B cell (primary cell): ENCODE results near the gene SFXN3. TPM values are rescaled to one million over a fixed set of nuclear protein-coding genes. Genes with fewer than 3 reads are reported as not detected.

Experiments used
- ATAC-seq: fragments of 200-7000 bp; cut with Tn5 transposase; one replicate; pipeline ENCODE4 v1.10.0; 2021; ENCODE audit warnings: low read depth, mild to moderate bottlenecking, moderate number of reproducible peaks, moderate library complexity
- CTCF ChIA-PET: fragments of 350-600 bp; sonication (Branson Sonifier 250); formaldehyde crosslinking; loops from one replicate; lab custom pipeline; 2021; ENCODE audit warnings: antibody characterized with exemption, inconsistent platforms; lab: Charles Lee
- POLR2A ChIA-PET: fragments of 350-600 bp; sonication (Branson Sonifier 250); formaldehyde crosslinking; loops from one replicate; lab custom pipeline; 2021; ENCODE audit warnings: antibody characterized with exemption; lab: Charles Lee
- DNase-seq: peaks from one replicate; pipeline ENCODE4 v3.0.0; 2013
- H2AFZ ChIP-seq: 2 replicates; pipeline ENCODE4 v1.6.1; 2012; ENCODE audit warnings: mild to moderate bottlenecking, low read depth, low read length; ENCODE audit not compliant: insufficient read depth, poor library complexity, severe bottlenecking
- H3K27ac ChIP-seq, 2 donors: 1 replicate in 1 of 2; 2 replicates in 1 of 2; pipeline ENCODE4 v1.5.1; 2012 to 2013; ENCODE audit warnings: low read length in 2 of 2, mild to moderate bottlenecking in 2 of 2, moderate library complexity in 1 of 2
- H3K27me3 ChIP-seq, 4 experiments: fragments of 200-600 bp in 1 of 4; sonication (generic) in 1 of 4; replicated peaks in 1 of 4; 1 replicate in 2 of 4; 2 replicates in 2 of 4; pipeline versions ENCODE4 v1.6.1 to v1.7.0; 2013 to 2016; ENCODE audit warnings: low read length in 3 of 4, mild to moderate bottlenecking in 2 of 4, mixed read lengths in 1 of 4, moderate library complexity in 1 of 4; ENCODE audit not compliant: insufficient read depth in 4 of 4, control insufficient read depth in 3 of 4; ENCODE audit errors: control extremely low read depth in 1 of 4
- H3K36me3 ChIP-seq, 2 experiments: replicated peaks in 1 of 2; 1 replicate in 1 of 2; 2 replicates in 1 of 2; pipeline versions ENCODE4 v1.6.1 to v1.7.1; 2013; ENCODE audit warnings: low read length in 1 of 2; ENCODE audit not compliant: insufficient read depth in 2 of 2, control insufficient read depth in 1 of 2; ENCODE audit errors: control extremely low read depth in 1 of 2, extremely low read depth in 1 of 2
- H3K4me1 ChIP-seq, 2 donors: fragments of 200-600 bp in 1 of 2; sonication (generic) in 1 of 2; 1 replicate in 1 of 2; 2 replicates in 1 of 2; pipeline versions ENCODE4 v1.5.1 to v1.6.1; 2013 to 2017; ENCODE audit warnings: low read length in 2 of 2; ENCODE audit not compliant: control insufficient read depth in 2 of 2, insufficient read depth in 2 of 2
- H3K4me2 ChIP-seq: replicated peaks from 2 replicates; pipeline ENCODE3; 2012; ENCODE audit warnings: mild to moderate bottlenecking, low read depth, low read length; ENCODE audit not compliant: poor library complexity, severe bottlenecking
- H3K4me3 ChIP-seq, 5 experiments: fragments of 200-600 bp in 1 of 5; sonication (generic) in 1 of 5; 1 replicate in 3 of 5; 2 replicates in 2 of 5; pipeline versions ENCODE4 v1.5.1 to v1.7.0; 2011 to 2016; ENCODE audit warnings: low read length in 4 of 5, mild to moderate bottlenecking in 4 of 5, low read depth in 2 of 5, control low read depth in 1 of 5, moderate library complexity in 1 of 5; ENCODE audit not compliant: insufficient read depth in 1 of 5; ENCODE audit errors: control extremely low read depth in 1 of 5, extremely low read depth in 1 of 5
- H3K79me2 ChIP-seq: fragments of 200-600 bp; sonication (generic); one replicate; pipeline ENCODE4 v1.6.0; 2016; ENCODE audit warnings: low read length; ENCODE audit not compliant: control insufficient read depth, insufficient read depth
- H3K9ac ChIP-seq: fragments of 200-600 bp; sonication (generic); 2 replicates; pipeline ENCODE4 v1.6.1; 2017; ENCODE audit warnings: mild to moderate bottlenecking, low read length, moderate library complexity
- H3K9me3 ChIP-seq, 3 donors: one replicate each; pipeline versions ENCODE4 v1.6.1 to v1.7.1; 2013; ENCODE audit warnings: low read length in 2 of 3; ENCODE audit not compliant: control insufficient read depth in 2 of 3, insufficient read depth in 1 of 3; ENCODE audit errors: control extremely low read depth in 1 of 3
- H4K20me1 ChIP-seq: 2 replicates; pipeline ENCODE4 v1.6.0; 2012; ENCODE audit warnings: mild to moderate bottlenecking, low read length; ENCODE audit not compliant: insufficient read depth, control insufficient read depth, poor library complexity, severe bottlenecking
- H3K27ac Mint-ChIP-seq: one replicate; pipeline ENCODE4 v1.8.0; 2021; ENCODE audit warnings: mixed read lengths
- H3K27me3 Mint-ChIP-seq: one replicate; pipeline ENCODE4 v1.8.0; 2021; ENCODE audit warnings: mixed read lengths
- H3K4me1 Mint-ChIP-seq: one replicate; pipeline ENCODE4 v1.8.0; 2021; ENCODE audit warnings: mixed read lengths
- H3K4me3 Mint-ChIP-seq: one replicate; pipeline ENCODE4 v1.8.0; 2021; ENCODE audit warnings: mixed read lengths
- H3K9me3 Mint-ChIP-seq: one replicate; pipeline ENCODE4 v1.8.0; 2022; ENCODE audit warnings: mixed read lengths; ENCODE audit not compliant: insufficient read depth
- EZH2 ChIP-seq: IDR thresholded peaks from 2 replicates; pipeline ENCODE4 v1.6.1; 2012; ENCODE audit warnings: borderline replicate concordance, low read depth, mild to moderate bottlenecking, moderate library complexity, low read length; ENCODE audit not compliant: insufficient read depth, poor library complexity, severe bottlenecking
- WGBS: methylation state at CpG from one replicate; pipeline ENCODE4 v1.1.5; 2013; ENCODE audit warnings: missing lambda C conversion rate; ENCODE audit not compliant: insufficient coverage; 5-methylcytosine and 5-hydroxymethylcytosine counted together
- intact Hi-C: fragments of 100-400 bp; cut with micrococcal nuclease; formaldehyde crosslinking; loops from one replicate; pipeline ENCODE4 v1.10.0; 2022
- polyA plus RNA-seq: library from polyadenylated mRNA; depleted of rRNA; stranded (reverse); fragments of >200 nt; gene quantifications from 2 replicates; pipeline ENCODE4 v1.2.3, GENCODE V29; 2012
- total RNA-seq, 2 donors: library from RNA; stranded (reverse); fragments of 120-200 nt in 1 of 2; gene quantifications; 1 replicate in 1 of 2; 2 replicates in 1 of 2; pipeline versions ENCODE4 v1.2.3 to v1.2.4, GENCODE V29; 2013 to 2022
- TF ChIP-seq, protein P1 (sequence below): fragments of 200-600 bp; IDR thresholded peaks from one replicate; pipeline ENCODE4 v1.8.0; 2022; ENCODE audit warnings: antibody characterized with exemption, mild to moderate bottlenecking

The SFXN3 gene
- total and polyA plus RNA-seq, 2 donors (not counting 1 experiment from before 2014, with no cell fraction given): 44.2 to 51.7 TPM

DNA sequence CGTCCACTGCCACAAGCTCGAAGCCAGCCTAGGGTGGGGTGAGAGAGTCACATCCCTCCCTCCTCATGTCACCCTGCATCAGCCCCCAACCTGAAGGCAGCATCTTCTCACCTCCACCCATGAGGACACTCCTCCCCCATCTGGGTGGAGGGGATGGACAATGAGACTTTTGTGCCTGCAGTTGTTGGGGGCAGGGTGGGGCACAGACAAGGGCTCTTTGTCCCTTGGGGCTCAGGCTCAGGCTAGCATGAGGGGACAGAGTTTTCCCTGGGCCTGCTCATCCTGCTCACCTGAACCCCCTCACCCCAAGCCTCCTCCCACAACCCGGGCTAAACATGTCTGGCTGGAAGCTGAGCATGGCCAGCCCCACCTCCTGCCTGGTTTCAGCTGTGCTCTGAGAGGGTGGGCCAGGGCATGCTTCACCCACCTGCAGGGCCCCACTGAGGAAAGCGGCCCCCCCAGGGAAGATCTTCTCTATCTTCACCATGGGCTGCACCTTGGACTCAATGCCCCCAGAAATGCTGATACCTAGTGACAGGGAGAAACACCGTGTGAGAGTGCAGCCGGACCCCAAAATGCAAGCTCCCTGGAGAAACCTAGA, 22.1 kb upstream of the SFXN3 start:
- TF ChIP-seq, protein P1, sequence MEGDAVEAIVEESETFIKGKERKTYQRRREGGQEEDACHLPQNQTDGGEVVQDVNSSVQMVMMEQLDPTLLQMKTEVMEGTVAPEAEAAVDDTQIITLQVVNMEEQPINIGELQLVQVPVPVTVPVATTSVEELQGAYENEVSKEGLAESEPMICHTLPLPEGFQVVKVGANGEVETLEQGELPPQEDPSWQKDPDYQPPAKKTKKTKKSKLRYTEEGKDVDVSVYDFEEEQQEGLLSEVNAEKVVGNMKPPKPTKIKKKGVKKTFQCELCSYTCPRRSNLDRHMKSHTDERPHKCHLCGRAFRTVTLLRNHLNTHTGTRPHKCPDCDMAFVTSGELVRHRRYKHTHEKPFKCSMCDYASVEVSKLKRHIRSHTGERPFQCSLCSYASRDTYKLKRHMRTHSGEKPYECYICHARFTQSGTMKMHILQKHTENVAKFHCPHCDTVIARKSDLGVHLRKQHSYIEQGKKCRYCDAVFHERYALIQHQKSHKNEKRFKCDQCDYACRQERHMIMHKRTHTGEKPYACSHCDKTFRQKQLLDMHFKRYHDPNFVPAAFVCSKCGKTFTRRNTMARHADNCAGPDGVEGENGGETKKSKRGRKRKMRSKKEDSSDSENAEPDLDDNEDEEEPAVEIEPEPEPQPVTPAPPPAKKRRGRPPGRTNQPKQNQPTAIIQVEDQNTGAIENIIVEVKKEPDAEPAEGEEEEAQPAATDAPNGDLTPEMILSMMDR: no peak
- no peak for TF ChIP-seq EZH2
- H3K27ac Mint-ChIP-seq: no peak overlapping the region
- peaks cover 0 to 3% of the 10 kb centered on the region in 2 experiments for H3K36me3 ChIP-seq
- CTCF ChIA-PET: interaction anchor here (0.8 to 1.1 kb wide), 2 partner anchors 8 to 9 kb away, joined by 3 read pairs; partner anchors contain the start of gene LZTS2
- WGBS: 89% methylated on average over 4 of the region's 6 CpGs
- H4K20me1 ChIP-seq: no peaks in the 10 kb centered on the region
- H3K27me3 ChIP-seq: no peaks in the 10 kb centered on the region
- no peak overlapping the region for H3K27ac ChIP-seq
- no peaks in the 10 kb centered on the region for H3K27me3 Mint-ChIP-seq
- DNase-seq: no peak
- H3K4me1 Mint-ChIP-seq: peaks cover 10% of the 10 kb centered on the region
- no peak overlapping the region for H3K4me3 Mint-ChIP-seq
- H3K4me1 ChIP-seq: peaks cover 8% of the 10 kb centered on the region in 2 donors
- H3K4me3 ChIP-seq: no peak overlapping the region
- POLR2A ChIA-PET: no interaction called here
- intact Hi-C loops: no loop called here
- no peak overlapping the region for H2AFZ ChIP-seq
- no peaks in the 10 kb centered on the region for H3K79me2 ChIP-seq
- H3K4me2 ChIP-seq: no peak overlapping the region
- ATAC-seq: no peak
- H3K9ac ChIP-seq: no peak overlapping the region
- H3K9me3 ChIP-seq: no peaks in the 10 kb centered on the region
- no peaks in the 10 kb centered on the region for H3K9me3 Mint-ChIP-seq

DNA sequence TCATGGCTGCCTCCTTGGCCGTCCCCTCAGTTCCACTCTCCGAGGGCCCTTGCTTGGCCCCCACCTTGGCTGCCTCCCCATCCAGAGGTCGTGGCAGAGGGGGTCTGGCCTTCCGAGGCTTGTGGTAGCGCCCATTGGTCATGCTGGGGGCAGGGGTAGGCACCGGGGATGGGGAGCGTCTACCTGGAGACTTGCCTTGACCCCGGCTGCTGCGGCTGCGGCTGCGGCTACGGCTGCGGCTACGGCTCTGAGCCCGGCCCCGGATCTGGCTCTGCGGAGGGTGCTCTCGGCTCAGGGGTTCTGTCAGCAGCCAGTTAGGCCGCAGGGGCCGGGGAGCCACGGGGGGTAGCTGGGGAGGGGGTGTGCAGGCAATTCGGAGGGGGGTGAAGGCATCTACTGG, 20.7 kb upstream of the SFXN3 start:
- ATAC-seq: no peak
- no peaks in the 10 kb centered on the region for H3K79me2 ChIP-seq
- CTCF ChIA-PET: interaction anchor here (0.7 to 2.1 kb wide), 3 partner anchors 9 to 578 kb away, joined by 3 to 16 read pairs (median 5); partner anchors contain the start of genes DPCD, LZTS2 and POLL
- peaks cover 14% of the 10 kb centered on the region for H3K4me1 Mint-ChIP-seq
- H3K27ac Mint-ChIP-seq: no peak overlapping the region
- H3K4me2 ChIP-seq: no peak overlapping the region
- POLR2A ChIA-PET: no interaction called here
- peaks cover 9% of the 10 kb centered on the region for H3K27me3 Mint-ChIP-seq
- H3K4me1 ChIP-seq: peaks cover 8 to 13% of the 10 kb centered on the region in 2 donors
- TF ChIP-seq, protein P1: no peak
- TF ChIP-seq EZH2: no peak
- H3K4me3 Mint-ChIP-seq: no peak overlapping the region
- H3K9ac ChIP-seq: no peak overlapping the region
- DNase-seq: no peak
- WGBS: 95% methylated on average over 21 of the region's 22 CpGs
- H2AFZ ChIP-seq: no peak overlapping the region
- no peaks in the 10 kb centered on the region for H4K20me1 ChIP-seq
- H3K27ac ChIP-seq: no peak overlapping the region
- intact Hi-C loops: loop anchor here (5.0 kb wide), 1 partner anchor 338 kb away; no protein-coding TSS in a partner anchor
- H3K9me3 Mint-ChIP-seq: no peaks in the 10 kb centered on the region
- no peaks in the 10 kb centered on the region for H3K9me3 ChIP-seq
- no peak overlapping the region for H3K4me3 ChIP-seq
- H3K27me3 ChIP-seq: peaks cover 0 to 10% (median 1%) of the 10 kb centered on the region in 4 experiments
- H3K36me3 ChIP-seq: peaks cover 0 to 2% of the 10 kb centered on the region in 2 experiments
